K562 (cell line): ENCODE data around the gene PBXIP1. TPM values are rescaled to one million over a fixed set of nuclear protein-coding genes. Genes with fewer than 3 reads are reported as not detected.
A peak's percentile ranks its signal among the peaks of the same experiment; 100 is the strongest.

Experiments used
- ATAC-seq: fragments of 200-7000 bp; cut with Tn5 transposase; 3 replicates; pipeline ENCODE4 v1.9.1; 2020; ENCODE audit warnings: moderate library complexity
- BruUV-seq: library from RNA; stranded (reverse); fragments of 400-500 nt; replicated peaks from 2 replicates; lab custom pipeline; 2021; lab: Mats Ljungman, UMichigan
- CTCF ChIA-PET: fragments of 300-600 bp; formaldehyde crosslinking; extraction: SDS; loops from one replicate; lab custom pipeline; 2021; ENCODE audit warnings: low intra/inter-chr PET ratio; lab: Yijun Ruan, JAX
- POLR2A ChIA-PET: fragments of 300-600, 350-650 bp; sonication (Branson Sonifier 250); formaldehyde crosslinking; extraction: SDS; loops from one replicate; lab custom pipeline; 2021; ENCODE audit warnings: antibody characterized with exemption, inconsistent platforms; lab: Yijun Ruan, JAX
- DNase-seq, 4 experiments: peaks; one replicate each; pipeline versions ENCODE4 v3.0.0 to v3.0.0-alpha.2; 2011 to 2018; ENCODE audit warnings: low spot score in 3 of 4, mixed read lengths in 3 of 4; ENCODE audit errors: extremely low read depth in 1 of 4
- FAIRE-seq: peaks from 2 replicates; lab custom pipeline; 2011; peaks lifted over from hg19 to GRCh38; lab: Jason Lieb, UNC
- H2AFZ ChIP-seq: 2 replicates; pipeline ENCODE4 v1.6.0; 2011; ENCODE audit warnings: low read depth, low read length, control low read depth, inconsistent platforms
- H3K27ac ChIP-seq: fragments of 200-600 bp; 3 replicates; pipeline ENCODE4 v1.8.0; 2011; ENCODE audit warnings: low read depth, mild to moderate bottlenecking, control low read depth, inconsistent platforms, low read length, moderate library complexity, mixed read lengths; ENCODE audit errors: extremely low read depth
- H3K27me3 ChIP-seq, 2 experiments: fragments of 300-600 bp in 1 of 2; 2 replicates in 1 of 2; 3 replicates in 1 of 2; pipeline versions ENCODE4 v1.6.0 to v1.8.0; 2011; ENCODE audit warnings: inconsistent platforms in 2 of 2, low read length in 2 of 2, mild to moderate bottlenecking in 1 of 2, mixed read lengths in 1 of 2, moderate library complexity in 1 of 2; ENCODE audit not compliant: control insufficient read depth in 2 of 2, insufficient read depth in 2 of 2
- H3K36me3 ChIP-seq: fragments of 300-600 bp; 3 replicates; pipeline ENCODE4 v1.8.0; 2011; ENCODE audit warnings: mild to moderate bottlenecking, low read length, inconsistent platforms; ENCODE audit not compliant: control insufficient read depth, insufficient read depth
- H3K4me1 ChIP-seq, 2 experiments: fragments of 200-600 bp in 1 of 2; replicated peaks in 1 of 2; 2 replicates in 1 of 2; 3 replicates in 1 of 2; pipeline versions ENCODE4 v1.5.1 to v1.8.0; 2011; ENCODE audit warnings: inconsistent platforms in 2 of 2, low read length in 2 of 2, mild to moderate bottlenecking in 1 of 2, mixed read lengths in 1 of 2, moderate library complexity in 1 of 2; ENCODE audit not compliant: control insufficient read depth in 2 of 2, insufficient read depth in 2 of 2
- H3K4me2 ChIP-seq: 2 replicates; pipeline ENCODE4 v1.6.1; 2011; ENCODE audit warnings: low read length, control low read depth, inconsistent platforms, mixed read lengths; ENCODE audit not compliant: insufficient read depth
- H3K4me3 ChIP-seq: fragments of 200-600 bp; sonication (generic), shearing (Covaris generic); 2 replicates; pipeline ENCODE4 v1.5.1; 2016; ENCODE audit warnings: control low read depth, inconsistent platforms
- H3K79me2 ChIP-seq: fragments of 200-600 bp; 3 replicates; pipeline ENCODE4 v1.8.0; 2011; ENCODE audit warnings: low read length, inconsistent platforms; ENCODE audit not compliant: control insufficient read depth, insufficient read depth
- H3K9ac ChIP-seq, 2 experiments: 2 replicates each; pipeline versions ENCODE4 v1.6.0 to v1.6.1; 2011; ENCODE audit warnings: low read depth in 2 of 2, low read length in 2 of 2, control low read depth in 1 of 2, inconsistent platforms in 1 of 2, mild to moderate bottlenecking in 1 of 2, mixed read lengths in 1 of 2; ENCODE audit not compliant: insufficient read depth in 1 of 2
- H3K9me1 ChIP-seq: one replicate; pipeline ENCODE4 v1.6.0; 2011; ENCODE audit warnings: inconsistent platforms, mild to moderate bottlenecking, low read length, moderate library complexity; ENCODE audit not compliant: control insufficient read depth, insufficient read depth
- H3K9me3 ChIP-seq: replicated peaks from 2 replicates; pipeline ENCODE4 v1.5.1; 2011; ENCODE audit warnings: low read depth, low read length, inconsistent platforms; ENCODE audit not compliant: control insufficient read depth, insufficient read depth
- H4K20me1 ChIP-seq: replicated peaks from 2 replicates; pipeline ENCODE4 v1.6.1; 2011; ENCODE audit warnings: low read length, inconsistent platforms, mixed read lengths; ENCODE audit not compliant: control insufficient read depth, insufficient read depth
- C11orf30 ChIP-seq: fragments of 450-650 bp; IDR thresholded peaks from 2 replicates; pipeline ENCODE4 v1.6.1; 2016; ENCODE audit warnings: low read depth, mild to moderate bottlenecking
- NFXL1 ChIP-seq: fragments of 450-650 bp; formaldehyde crosslinking; IDR thresholded peaks from 2 replicates; pipeline ENCODE4 v1.4.0; 2021; ENCODE audit warnings: mild to moderate bottlenecking
- ZNF551 ChIP-seq: fragments of 250-450 bp; sonication (Bioruptor Pico); IDR thresholded peaks from 2 replicates; pipeline ENCODE4 v1.5.0; 2021; ENCODE audit warnings: mild to moderate bottlenecking, moderate library complexity
- WGBS: fragments of 100-300 bp; shearing (Covaris generic); methylation state at CpG from one replicate; pipeline ENCODE4 v1.1.6; 2016; ENCODE audit warnings: low coverage, mixed read lengths; ENCODE audit not compliant: insufficient coverage; ENCODE audit errors: missing lambda C conversion rate; 5-methylcytosine and 5-hydroxymethylcytosine counted together
- in situ Hi-C: fragments of 300-500 bp; cut with MboI; formaldehyde crosslinking; loops from 4 replicates; pipeline ENCODE4 v1.15.0; 2018; ENCODE audit warnings: inconsistent platforms, mixed read lengths
- intact Hi-C: fragments of 100-400 bp; cut with micrococcal nuclease; formaldehyde crosslinking; loops from 2 replicates; pipeline ENCODE4 v1.14.2; 2022
- polyA plus RNA-seq, 8 experiments: library from polyadenylated mRNA; depleted of rRNA in 4 of 8; stranded (reverse) in 5 of 8; unstranded in 3 of 8; fragments of >200 nt; fragmentation: Nextera tagmentation in 2 of 8; fragmentation: Illumina TruSeq in 1 of 8; extraction: Ambion mirVana in 2 of 8; extraction: Trizol in 1 of 8; gene quantifications; 2 replicates each; pipeline versions ENCODE4 v1.2.1 to v1.2.3, GENCODE V29; 2011 to 2014; ENCODE audit warnings: inconsistent platforms in 1 of 8, missing spikeins in 1 of 8
- total RNA-seq, 7 experiments: library from RNA; depleted of rRNA in 6 of 7; stranded (reverse); fragments of >200 nt in 6 of 7; fragmentation: Illumina TruSeq in 2 of 7; extraction: Trizol in 2 of 7; gene quantifications; 2 replicates each; pipeline versions ENCODE4 v1.2.1 to v1.2.3, GENCODE V29; 2011 to 2021; ENCODE audit warnings: low replicate concordance in 1 of 7
- TF ChIP-seq, protein P1 (sequence below), 2 experiments: fragments of 450-650 bp; formaldehyde crosslinking in 1 of 2; IDR thresholded peaks; 2 replicates each; pipeline versions ENCODE4 v1.4.0 to v1.6.1; 2014 to 2020; ENCODE audit warnings: mild to moderate bottlenecking in 2 of 2, borderline replicate concordance in 1 of 2, low read depth in 1 of 2

The PBXIP1 gene
- total and polyA plus RNA-seq, 9 of the 15 experiments (the other 6 are each of a cell fraction or from before 2014, with no cell fraction given): 0.13 to 8.3 (median 5.8) TPM

- DNase-seq (no peak), FAIRE-seq (no peak)
Observed at GRCh38 chr1:154913273-154913672, 42.6 kb downstream of the PBXIP1 start.

GRCh38 chr1:154912755-154913154 lies 43.1 kb downstream of the PBXIP1 start:
- CTCF ChIA-PET: interaction anchor here (0.6 to 0.7 kb wide), 2 partner anchors 43 to 462 kb away, joined by 3 read pairs; partner anchors contain the start of gene PBXIP1
- DNase-seq (no peak), FAIRE-seq (no peak)
- Histone ChIP-seq H3K27ac (no peak overlapping the region), H3K79me2 (no peaks in the 10 kb centered on the region)
- no TSS peak for BruUV-seq
- TF ChIP-seq, protein P1, sequence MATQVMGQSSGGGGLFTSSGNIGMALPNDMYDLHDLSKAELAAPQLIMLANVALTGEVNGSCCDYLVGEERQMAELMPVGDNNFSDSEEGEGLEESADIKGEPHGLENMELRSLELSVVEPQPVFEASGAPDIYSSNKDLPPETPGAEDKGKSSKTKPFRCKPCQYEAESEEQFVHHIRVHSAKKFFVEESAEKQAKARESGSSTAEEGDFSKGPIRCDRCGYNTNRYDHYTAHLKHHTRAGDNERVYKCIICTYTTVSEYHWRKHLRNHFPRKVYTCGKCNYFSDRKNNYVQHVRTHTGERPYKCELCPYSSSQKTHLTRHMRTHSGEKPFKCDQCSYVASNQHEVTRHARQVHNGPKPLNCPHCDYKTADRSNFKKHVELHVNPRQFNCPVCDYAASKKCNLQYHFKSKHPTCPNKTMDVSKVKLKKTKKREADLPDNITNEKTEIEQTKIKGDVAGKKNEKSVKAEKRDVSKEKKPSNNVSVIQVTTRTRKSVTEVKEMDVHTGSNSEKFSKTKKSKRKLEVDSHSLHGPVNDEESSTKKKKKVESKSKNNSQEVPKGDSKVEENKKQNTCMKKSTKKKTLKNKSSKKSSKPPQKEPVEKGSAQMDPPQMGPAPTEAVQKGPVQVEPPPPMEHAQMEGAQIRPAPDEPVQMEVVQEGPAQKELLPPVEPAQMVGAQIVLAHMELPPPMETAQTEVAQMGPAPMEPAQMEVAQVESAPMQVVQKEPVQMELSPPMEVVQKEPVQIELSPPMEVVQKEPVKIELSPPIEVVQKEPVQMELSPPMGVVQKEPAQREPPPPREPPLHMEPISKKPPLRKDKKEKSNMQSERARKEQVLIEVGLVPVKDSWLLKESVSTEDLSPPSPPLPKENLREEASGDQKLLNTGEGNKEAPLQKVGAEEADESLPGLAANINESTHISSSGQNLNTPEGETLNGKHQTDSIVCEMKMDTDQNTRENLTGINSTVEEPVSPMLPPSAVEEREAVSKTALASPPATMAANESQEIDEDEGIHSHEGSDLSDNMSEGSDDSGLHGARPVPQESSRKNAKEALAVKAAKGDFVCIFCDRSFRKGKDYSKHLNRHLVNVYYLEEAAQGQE (IDR thresholded peaks at IDR 0.05; ENCODE audit: borderline replicate concordance): peak; percentile 29; the same call in 1 of the 2 replicates
- TF ChIP-seq, protein P1 (CRISPR knock-in tag; IDR thresholded peaks at IDR 0.05; ENCODE audit: low read depth): no peak
- no peak for TF ChIP-seq NFXL1
- TF ChIP-seq, all 486 proteins: peak for 1
- no peak for ATAC-seq
- H3K4me1 ChIP-seq: no peaks in the 10 kb centered on the region; a peak in 2 of 5 replicates
- H3K4me2 ChIP-seq: no peak overlapping the region
- H3K9ac ChIP-seq: no peak overlapping the region
- POLR2A ChIA-PET: interaction anchor here (0.7 to 1.6 kb wide), 2 partner anchors 15 to 31 kb away, joined by 3 to 4 read pairs; no protein-coding TSS in a partner anchor
- no peaks in the 10 kb centered on the region for H3K9me1 ChIP-seq
- peaks cover 4% of the 10 kb centered on the region for H3K9me3 ChIP-seq
- no peaks in the 10 kb centered on the region; a peak in 2 of 5 replicates for H3K27me3 ChIP-seq
- no peaks in the 10 kb centered on the region for H4K20me1 ChIP-seq
- intact Hi-C loops: no loop called here
- H3K36me3 ChIP-seq: no peaks in the 10 kb centered on the region
- no peak overlapping the region for H2AFZ ChIP-seq
- no peak overlapping the region for H3K4me3 ChIP-seq
- in situ Hi-C loops: no loop called here
- 7% methylated on average over 2 of the region's 2 CpGs for WGBS

More at GRCh38 chr1:154913273-154913672, 42.6 kb downstream of the PBXIP1 start:
- BruUV-seq: no TSS peak
- POLR2A ChIA-PET: interaction anchor here (0.7 to 1.6 kb wide), 2 partner anchors 14 to 32 kb away, joined by 3 to 4 read pairs; no protein-coding TSS in a partner anchor
- no peak overlapping the region for H3K27ac ChIP-seq
- CTCF ChIA-PET: interaction anchor here (0.6 to 0.7 kb wide), 2 partner anchors 43 to 463 kb away, joined by 3 read pairs; partner anchors contain the start of gene PBXIP1
- no peaks in the 10 kb centered on the region; a peak in 2 of 5 replicates for H3K27me3 ChIP-seq
- ATAC-seq: no peak
- peaks cover 4% of the 10 kb centered on the region for H3K9me3 ChIP-seq
- no peaks in the 10 kb centered on the region for H3K9me1 ChIP-seq
- no peak overlapping the region for H3K9ac ChIP-seq
- no peaks in the 10 kb centered on the region for H4K20me1 ChIP-seq
- H3K4me2 ChIP-seq: no peak overlapping the region
- in situ Hi-C loops: no loop called here
- TF ChIP-seq ZNF551: no peak
- TF ChIP-seq C11orf30: 0 out of 2 replicates have a peak, but pooled peaks have one; percentile 14
- TF ChIP-seq, all 486 proteins: peak for 1
- no peaks in the 10 kb centered on the region for H3K79me2 ChIP-seq
- H3K4me1 ChIP-seq: no peaks in the 10 kb centered on the region; a peak in 2 of 5 replicates
- no peak overlapping the region for H3K4me3 ChIP-seq
- no peak overlapping the region for H2AFZ ChIP-seq
- no peaks in the 10 kb centered on the region for H3K36me3 ChIP-seq
- intact Hi-C loops: no loop called here
- WGBS: 14% methylated on average over 3 of the region's 3 CpGs
